NCI-H128 (cell line): Measurements from ENCODE around the gene ZNF202.
"Not testable (repeated sequence)": the region's sequence is repeated elsewhere in the genome, so short reads cannot be mapped to it uniquely, and the experiment has no call there.

ENCODE experiments used
- DNase-seq: peaks from one replicate; lab custom pipeline; 2025; ENCODE audit not compliant: unreplicated experiment; lab: John Stamatoyannopoulos, UW

The ZNF202 gene

GRCh38 chr11:123742031-123742723 is 717 bp upstream of the ZNF202 start:
- DNase-seq = no peak

GRCh38 chr11:123740787-123741158 is 687 bp downstream of the ZNF202 start:
- no peak for DNase-seq

DNA sequence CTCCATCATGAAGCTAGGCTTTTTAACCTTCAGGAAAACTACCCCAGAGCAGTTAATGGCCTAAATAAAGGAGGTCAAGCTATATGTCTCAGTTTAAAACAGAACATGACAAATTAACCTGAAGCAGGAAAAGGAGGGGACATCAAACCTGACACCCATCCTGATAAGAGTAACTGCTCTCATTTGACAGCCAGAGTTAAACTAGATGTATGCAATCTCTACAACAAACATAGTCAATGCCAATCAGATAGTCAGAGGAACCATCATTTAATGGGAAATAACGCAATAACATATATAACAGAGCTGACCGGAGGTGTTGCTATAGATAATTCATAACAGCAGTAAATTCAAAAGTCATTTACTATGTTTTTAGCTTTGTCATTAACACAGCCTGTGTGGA is 3.1 kb downstream of the ZNF202 start:
- DNase-seq = no peak

- DNase-seq = no peak
These were observed 4.7 kb downstream of the ZNF202 start for GRCh38 chr11:123736769-123737168.

DNA sequence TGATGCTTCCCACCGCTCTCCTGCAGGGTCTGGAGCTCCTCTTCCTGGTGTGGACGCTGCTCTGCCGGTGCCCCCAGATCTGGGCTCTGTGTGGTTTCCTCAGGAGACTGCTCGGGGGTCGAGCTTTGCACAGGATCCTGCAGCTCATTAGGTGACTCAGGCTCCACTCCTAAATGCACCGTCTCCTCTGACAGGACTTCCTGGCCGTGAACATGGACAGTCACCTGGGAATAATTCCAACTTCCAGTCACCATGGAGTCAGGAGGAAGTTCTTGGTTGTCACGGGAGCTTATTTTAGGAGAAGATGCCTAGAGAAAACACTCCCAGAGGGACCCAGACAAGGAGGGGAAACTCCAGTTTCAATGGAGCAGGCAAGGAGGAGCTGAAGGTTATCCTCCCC is 11.9 kb downstream of the ZNF202 start:
- DNase-seq = no peak

- no peak for DNase-seq
These were observed 15.3 kb downstream of the ZNF202 start for GRCh38 chr11:123725995-123726655.

DNA sequence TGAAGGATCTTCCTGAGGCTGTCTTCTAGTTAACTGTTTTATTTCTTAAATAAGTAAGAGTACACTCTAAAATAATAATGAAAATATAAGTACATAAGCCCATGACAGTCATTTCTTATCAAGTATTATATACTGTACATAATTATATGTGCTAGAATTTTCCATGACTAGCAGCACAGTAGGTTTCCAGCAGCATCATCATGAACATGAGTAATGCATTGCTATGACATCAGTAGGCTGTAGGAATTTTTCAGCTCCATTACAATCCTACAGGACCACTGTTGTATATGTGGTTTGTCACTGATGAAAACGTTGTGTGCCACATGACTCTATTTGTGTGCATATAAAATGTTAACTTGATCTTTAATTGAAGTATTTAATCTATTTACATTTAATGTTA is 22.0 kb downstream of the ZNF202 start:
- no peak for DNase-seq

- DNase-seq = no peak
These were observed 23.0 kb downstream of the ZNF202 start for GRCh38 chr11:123718469-123718868.

GRCh38 chr11:123718063-123718462 is 23.4 kb downstream of the ZNF202 start:
- no peak for DNase-seq

DNA sequence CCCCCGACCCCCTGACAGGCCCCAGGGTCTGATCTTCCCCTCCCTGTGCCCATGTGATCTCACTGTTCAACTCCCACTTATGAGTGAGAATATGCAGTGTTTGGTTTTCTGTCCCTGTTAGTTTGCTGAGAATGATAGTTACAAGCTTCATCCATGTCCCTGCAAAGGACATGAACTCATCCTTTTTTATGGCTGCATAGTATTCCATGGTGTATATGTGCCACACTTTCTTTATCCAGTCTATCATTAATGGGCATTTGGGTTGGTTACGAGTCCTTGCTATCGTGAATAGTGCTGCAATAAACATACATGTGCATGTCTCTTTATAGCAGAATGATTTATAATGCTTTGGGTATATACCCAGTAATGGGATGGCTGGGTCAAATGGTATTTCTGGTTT is 28.8 kb downstream of the ZNF202 start:
- DNase-seq = not testable (repeated sequence)

DNA sequence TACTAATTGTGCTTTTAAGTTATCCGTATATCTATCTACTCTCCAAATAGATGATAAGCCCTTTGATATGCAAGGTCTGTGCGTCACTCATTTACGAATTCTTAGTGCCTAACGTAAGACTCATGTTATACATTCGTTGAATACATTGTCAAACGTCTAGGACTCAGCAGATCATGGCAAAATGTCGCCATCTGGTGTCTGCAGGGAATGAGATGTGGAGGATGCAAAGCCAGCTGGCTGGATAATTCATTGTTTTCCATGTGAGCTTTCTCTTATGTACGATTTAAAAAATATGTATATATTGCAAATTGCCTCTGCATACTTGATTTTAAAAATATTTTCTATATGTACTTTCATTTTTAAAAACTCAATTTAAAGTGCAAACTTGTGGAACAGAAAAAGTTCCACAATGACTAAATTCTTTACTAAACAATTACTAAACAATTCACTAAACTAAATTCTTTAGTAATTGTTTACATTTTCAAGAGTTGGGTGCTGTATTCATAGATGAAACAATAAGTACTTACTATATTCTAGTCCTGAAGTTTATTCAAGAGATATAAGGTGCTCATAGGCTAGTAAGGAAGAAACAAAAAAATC is 33.8 kb downstream of the ZNF202 start:
- no peak for DNase-seq

DNA sequence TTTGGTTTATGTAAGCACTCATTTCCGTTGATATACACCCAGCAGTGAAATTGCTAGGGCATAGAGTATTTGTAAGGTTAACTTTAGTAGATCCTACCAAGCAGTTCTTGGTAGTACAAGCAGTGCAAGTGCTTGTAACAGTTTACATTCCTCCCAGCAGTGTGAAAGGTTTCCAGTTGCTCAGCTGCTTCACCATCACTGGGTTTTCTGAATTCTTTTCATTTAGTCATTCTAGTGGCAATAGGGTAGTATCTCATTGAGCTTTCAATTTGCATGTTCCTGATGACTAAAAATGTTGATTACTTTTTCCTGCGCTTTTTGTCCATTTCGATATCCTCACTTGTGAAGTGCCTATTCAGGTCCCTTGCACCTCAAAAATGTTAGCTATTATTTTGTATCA is 34.3 kb downstream of the ZNF202 start:
- no peak for DNase-seq

DNA sequence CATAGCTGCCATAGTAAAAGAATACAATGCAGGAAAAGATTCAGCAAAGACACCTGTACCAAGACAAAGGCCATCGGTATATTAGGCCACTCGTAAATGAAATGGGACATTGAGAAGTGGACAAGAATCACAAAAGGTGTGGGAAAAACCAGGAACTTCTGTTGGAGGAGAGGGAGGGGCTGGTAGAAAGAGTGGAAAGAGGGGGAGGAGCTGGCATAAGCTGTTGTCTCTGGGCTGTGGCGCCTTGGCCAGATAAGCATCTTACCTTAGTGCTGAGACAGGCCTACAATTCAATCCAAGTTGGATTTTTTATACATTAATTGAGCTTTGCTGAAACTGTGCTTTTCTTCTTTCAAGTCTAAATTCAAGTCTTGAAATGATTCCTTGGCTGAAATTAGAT is 37.1 kb downstream of the ZNF202 start:
- no peak for DNase-seq

DNA sequence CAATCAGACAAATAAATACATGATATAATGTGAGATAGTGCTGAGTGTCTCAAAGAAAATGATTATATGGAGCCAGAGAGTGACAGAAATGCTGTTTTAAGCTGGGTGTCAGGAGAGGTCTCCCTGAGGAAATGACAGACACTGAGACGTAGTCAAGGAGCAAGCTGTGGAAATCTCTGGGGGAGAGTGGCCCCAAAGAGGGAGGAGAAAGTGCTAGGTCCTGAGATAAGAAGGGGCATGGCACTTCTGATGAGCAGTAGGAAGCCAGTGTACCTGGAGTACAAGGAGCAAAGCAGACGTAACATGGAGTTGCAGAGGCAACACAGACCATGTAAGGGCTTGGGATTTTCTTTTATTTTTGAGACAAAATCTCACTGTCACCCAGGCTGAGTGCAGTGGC is 38.8 kb downstream of the ZNF202 start:
- DNase-seq = no peak

DNA sequence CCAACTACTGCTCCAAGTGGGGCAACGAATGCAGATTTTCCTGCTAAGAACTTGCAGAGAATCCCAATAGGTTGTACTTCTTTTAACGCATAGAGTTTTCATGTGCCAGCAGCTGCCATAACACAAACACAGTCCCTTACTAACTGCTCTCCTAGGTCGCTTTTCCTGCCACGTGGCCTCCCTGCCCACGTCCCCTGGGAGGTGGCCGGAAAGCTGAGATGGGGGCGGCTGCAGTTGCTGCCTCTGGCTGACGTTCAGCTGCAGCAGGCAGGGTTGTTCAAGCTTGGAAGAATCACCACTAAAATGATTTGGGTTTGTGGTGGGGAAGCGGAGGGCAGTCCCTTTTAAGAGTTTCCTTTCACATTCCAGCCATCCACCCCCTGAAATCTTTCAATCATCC is 39.3 kb downstream of the ZNF202 start:
- no peak for DNase-seq

- no peak for DNase-seq
These were observed 40.7 kb downstream of the ZNF202 start for GRCh38 chr11:123700772-123701171.

GRCh38 chr11:123698546-123699127 is 42.8 kb downstream of the ZNF202 start:
- DNase-seq = no peak

DNA sequence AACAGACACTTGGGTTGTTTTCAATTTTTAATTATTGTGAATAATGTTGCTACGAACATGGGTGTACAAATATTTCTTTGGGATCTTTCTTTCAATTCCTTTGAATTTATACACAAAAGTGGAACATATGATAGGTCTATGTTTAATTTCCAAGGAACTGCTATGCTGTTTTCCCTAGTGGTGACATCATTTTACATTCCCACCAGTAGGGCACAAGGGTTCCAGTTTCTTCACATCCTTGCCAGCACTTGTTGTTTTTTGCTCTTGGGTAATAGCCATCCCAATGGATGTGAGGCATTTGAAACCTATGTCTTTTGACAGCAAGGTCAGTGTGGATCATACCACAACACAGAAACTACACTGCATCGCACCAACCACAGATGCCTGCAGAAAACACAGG is 45.3 kb downstream of the ZNF202 start:
- no peak for DNase-seq

GRCh38 chr11:123695231-123695630 is 46.2 kb downstream of the ZNF202 start:
- DNase-seq = no peak

GRCh38 chr11:123694551-123694950 is 46.9 kb downstream of the ZNF202 start:
- no peak for DNase-seq

- DNase-seq = no peak
These were observed 48.5 kb downstream of the ZNF202 start for GRCh38 chr11:123692961-123693360.

DNA sequence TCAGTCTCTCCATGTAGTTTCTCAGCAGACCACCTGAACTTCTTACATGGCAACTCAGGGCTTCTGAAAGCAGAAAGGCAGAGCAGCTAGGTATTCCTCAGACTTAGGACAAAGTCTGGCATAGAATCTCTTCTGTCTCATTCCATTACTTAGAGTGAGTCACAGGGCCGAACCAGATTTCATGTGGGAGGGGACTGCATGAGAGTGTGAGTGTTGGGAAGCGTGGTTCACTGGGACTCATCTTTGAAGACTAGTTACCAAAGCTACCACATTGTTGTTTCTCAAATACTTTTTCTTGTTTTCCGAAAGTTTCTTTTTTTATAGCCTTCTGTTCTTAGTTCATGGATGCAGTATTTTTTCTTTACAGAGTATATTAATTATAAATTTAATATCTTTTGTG is 51.0 kb downstream of the ZNF202 start:
- no peak for DNase-seq
